HG03442 (cell line): ENCODE results near the gene FTH1.
"Not testable (repeated sequence)": the region's sequence is repeated elsewhere in the genome, so short reads cannot be mapped to it uniquely, and the experiment has no call there.

Experiments
- ATAC-seq: cut with Tn5 transposase; IDR thresholded peaks from one replicate; pipeline ENCODE4 v1.9.1; 2021; ENCODE audit warnings: mild to moderate bottlenecking, moderate library complexity; ENCODE audit not compliant: unreplicated experiment

The FTH1 gene

DNA sequence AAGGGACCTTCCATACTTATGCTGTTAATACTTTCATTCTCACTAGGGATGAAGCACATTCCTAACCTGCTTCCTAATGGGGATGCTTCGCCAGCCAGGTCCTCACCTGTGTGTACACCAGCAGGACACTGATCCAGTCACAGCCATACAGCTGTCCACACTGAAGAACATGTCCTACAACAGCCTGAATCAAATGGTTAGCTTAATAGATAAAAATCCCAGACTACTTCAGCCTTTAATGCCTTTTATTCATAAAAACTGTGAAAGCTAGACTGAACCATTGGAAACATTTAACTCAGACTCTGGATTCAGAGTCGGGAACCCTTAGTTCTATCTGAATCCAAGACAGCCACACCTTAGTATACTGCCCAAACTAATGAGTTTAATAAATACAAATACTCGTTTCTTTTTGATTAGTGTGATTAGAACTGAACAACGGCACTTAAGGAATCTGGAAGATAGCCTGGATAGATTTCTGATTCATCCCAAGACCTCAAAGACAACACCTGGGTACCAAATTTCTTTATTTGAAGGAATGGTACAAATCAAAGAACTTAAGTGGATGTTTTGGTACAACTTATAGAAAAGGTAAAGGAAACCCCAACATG lies 3.3 kb downstream of the FTH1 start:
- ATAC-seq = no peak

- ATAC-seq = no peak
Observed at GRCh38 chr11:61963282-61964057, 4.0 kb downstream of the FTH1 start.

- ATAC-seq = no peak
Observed at GRCh38 chr11:61963016-61963281, 4.5 kb downstream of the FTH1 start.

DNA sequence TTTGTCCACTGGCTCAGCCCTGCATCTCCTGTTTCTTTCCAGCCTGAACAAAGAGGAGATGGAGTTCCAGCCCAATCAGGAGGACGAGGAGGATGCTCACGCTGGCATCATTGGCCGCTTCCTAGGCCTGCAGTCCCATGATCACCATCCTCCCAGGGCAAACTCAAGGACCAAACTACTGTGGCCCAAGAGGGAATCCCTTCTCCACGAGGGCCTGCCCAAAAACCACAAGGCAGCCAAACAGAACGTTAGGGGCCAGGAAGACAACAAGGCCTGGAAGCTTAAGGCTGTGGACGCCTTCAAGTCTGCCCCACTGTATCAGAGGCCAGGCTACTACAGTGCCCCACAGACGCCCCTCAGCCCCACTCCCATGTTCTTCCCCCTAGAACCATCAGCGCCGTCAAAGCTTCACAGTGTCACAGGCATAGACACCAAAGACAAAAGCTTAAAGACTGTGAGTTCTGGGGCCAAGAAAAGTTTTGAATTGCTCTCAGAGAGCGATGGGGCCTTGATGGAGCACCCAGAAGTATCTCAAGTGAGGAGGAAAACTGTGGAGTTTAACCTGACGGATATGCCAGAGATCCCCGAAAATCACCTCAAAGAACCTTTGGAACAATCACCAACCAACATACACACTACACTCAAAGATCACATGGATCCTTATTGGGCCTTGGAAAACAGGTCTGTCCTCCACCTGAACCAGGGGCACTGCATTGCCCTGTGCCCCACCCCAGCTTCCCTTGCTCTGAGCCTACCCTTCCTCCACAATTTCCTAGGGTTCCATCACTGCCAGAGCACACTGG lies 5.0 kb downstream of the FTH1 start:
- no peak for ATAC-seq

GRCh38 chr11:61961570-61962212 lies 5.7 kb downstream of the FTH1 start:
- ATAC-seq = no peak

DNA sequence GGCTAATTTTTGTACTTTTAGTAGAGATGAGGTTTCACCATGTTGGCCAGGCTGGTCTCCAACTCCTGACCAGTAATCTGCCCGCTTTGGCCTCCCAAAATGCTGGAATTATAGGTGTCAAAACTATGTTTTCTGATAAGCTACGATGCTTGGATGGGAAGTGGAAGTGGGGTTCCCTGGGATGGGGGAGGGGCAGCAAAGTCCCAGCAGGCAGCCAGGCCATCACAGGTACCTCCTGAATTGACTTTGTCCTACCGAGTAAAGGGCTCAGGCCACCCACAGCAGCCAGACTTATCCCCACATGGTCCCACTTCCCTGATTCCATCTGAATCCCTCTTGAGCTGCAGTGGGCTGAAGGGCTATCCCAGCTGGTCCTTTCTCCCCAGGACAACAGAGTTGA lies 6.9 kb downstream of the FTH1 start:
- no peak for ATAC-seq

DNA sequence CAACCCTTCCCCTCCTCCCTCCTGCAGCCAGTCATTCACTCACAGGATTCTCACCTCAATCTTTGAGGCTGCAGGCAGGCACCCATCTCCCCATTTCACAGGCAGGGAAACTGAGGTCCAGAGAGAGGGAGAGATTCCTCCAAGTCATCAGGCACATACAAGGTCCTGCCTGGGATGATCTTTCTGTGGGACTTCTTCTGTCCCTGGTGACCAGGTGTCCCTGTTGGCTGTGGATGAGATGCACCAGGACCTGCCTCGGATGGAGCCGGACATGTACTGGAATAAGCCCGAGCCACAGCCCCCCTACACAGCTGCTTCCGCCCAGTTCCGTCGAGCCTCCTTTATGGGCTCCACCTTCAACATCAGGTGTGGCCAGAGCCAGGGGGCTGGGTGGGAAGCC lies 7.8 kb downstream of the FTH1 start:
- no peak for ATAC-seq

DNA sequence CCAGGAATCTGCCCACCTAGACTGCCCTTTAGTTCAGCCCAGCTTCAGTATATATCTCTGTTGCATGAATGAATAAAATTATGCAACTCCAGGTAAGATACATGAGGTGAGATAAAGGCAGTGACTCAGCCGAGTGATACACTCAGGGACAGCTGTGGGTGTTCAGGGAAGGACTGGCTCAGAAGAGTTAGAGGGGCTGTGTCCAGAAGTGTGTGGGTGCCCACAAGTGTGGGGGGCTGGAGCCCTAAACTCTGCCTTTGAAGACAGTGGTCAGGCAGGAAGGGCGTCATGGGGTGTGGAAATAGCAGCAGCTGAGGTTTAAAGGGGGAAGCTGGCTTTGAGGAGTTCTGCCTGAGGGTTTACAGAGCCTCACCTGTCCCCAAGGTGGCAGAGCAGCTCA lies 8.3 kb downstream of the FTH1 start:
- ATAC-seq = no peak

GRCh38 chr11:61958590-61958989 lies 8.8 kb downstream of the FTH1 start:
- no peak for ATAC-seq

GRCh38 chr11:61957021-61957770 lies 10.2 kb downstream of the FTH1 start:
- ATAC-seq = no peak

- no peak for ATAC-seq
Observed at GRCh38 chr11:61956191-61957020, 11.0 kb downstream of the FTH1 start.

DNA sequence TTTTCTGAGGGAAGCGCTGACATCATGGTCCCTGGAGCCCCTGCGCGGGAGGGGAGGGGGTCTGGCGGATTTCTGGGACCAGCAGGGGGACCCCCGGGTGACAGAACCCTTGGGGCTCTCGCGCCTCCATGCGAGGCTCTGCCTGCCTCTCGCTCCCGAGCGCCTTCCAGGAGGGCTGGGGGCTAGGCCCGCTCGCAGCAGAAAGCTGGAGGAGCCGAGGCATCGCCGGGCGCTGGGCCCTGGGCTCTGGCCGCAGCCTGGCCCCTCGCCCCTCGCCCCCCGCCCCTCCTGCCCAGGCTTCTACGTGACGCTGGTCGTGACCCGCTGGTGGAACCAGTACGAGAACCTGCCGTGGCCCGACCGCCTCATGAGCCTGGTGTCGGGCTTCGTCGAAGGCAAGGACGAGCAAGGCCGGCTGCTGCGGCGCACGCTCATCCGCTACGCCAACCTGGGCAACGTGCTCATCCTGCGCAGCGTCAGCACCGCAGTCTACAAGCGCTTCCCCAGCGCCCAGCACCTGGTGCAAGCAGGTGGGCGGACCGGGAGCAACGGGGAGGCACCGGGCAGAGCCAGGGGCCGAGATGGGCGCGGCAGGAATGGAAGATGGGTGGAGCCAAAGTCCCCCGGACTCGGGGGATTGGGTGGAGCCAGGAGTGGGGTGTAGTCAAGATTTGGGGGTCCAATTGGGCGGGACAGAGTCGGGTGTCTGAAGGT lies 11.9 kb downstream of the FTH1 start:
- no peak for ATAC-seq

- no peak for ATAC-seq
Observed at GRCh38 chr11:61954851-61955421, 12.5 kb downstream of the FTH1 start.

DNA sequence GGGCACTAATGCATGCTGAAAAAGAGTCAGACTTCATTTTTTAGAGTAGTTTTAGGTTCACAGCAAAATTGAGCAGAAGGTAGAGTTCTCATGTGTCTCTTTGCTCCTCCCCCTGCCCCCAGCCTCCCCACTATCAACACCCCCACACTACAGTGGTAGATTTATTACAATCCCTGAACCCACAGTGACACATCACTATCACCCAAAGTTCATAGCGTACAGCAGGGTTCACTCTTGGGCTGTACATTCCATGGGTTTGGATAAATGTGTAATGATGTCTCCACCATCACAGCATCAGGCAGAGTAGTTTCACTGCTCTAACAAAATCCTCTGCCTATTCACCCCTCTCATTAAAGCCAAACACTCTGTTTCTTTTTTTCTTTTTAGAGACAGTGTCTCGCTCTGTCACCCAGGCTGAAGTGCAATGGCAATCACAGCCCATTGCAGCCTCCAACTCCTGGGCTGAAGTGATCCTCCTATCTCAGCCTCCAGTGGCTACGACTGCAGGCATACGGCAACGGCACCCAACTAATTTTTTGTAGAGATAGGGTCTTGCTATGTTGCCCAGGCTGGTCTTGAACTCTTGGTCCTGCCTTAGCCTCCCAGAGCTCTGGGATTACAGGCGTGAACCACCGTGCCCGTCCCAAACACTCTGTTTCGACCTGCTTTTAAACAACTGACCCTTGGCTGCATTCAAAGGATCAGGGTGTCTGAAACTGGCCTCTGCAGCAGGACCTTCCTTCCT lies 13.2 kb downstream of the FTH1 start:
- no peak for ATAC-seq

- not testable (repeated sequence) for ATAC-seq
Observed at GRCh38 chr11:61953632-61954031, 13.8 kb downstream of the FTH1 start.

- no peak for ATAC-seq
Observed at GRCh38 chr11:61952882-61953281, 14.6 kb downstream of the FTH1 start.

- ATAC-seq = no peak
Observed at GRCh38 chr11:61951484-61952135, 15.8 kb downstream of the FTH1 start.

DNA sequence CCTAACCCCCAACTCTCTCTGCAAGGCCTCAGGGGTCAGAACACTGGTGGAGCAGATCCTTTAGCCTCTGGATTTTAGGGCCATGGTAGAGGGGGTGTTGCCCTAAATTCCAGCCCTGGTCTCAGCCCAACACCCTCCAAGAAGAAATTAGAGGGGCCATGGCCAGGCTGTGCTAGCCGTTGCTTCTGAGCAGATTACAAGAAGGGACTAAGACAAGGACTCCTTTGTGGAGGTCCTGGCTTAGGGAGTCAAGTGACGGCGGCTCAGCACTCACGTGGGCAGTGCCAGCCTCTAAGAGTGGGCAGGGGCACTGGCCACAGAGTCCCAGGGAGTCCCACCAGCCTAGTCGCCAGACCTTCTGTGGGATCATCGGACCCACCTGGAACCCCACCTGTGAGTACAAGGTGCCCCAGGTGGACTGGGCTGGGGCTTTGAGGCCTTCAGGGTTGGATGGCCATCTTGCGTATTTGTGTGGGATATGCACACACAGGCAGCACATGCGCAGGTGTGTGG lies 17.3 kb downstream of the FTH1 start, which contains the start of gene BEST1:
Gene BEST1 (plus strand): TSS at position 317 of the 513 bp plus-strand sequence. CDS start 1,456 bp downstream, outside the sequence.
- ATAC-seq = no peak
